RWPE2 (cell line): ENCODE data around the gene CCDC201.
"Not testable (repeated sequence)": the region's sequence is repeated elsewhere in the genome, so short reads cannot be mapped to it uniquely, and the experiment has no call there.

Experiments
- ATAC-seq: fragments of 200-7000 bp; cut with Tn5 transposase; 3 replicates; pipeline ENCODE4 v1.9.1; 2021; ENCODE audit warnings: low read depth
- DNase-seq: peaks from one replicate; pipeline ENCODE4 v3.0.0-alpha.2; 2020; ENCODE audit warnings: low spot score
- H3K27ac ChIP-seq: fragments of 450-650 bp; 2 replicates; pipeline ENCODE4 v1.5.1; 2017; ENCODE audit warnings: mild to moderate bottlenecking; ENCODE audit not compliant: poor library complexity, severe bottlenecking
- H3K27me3 ChIP-seq: fragments of 250-450 bp; sonication (Bioruptor Pico); 2 replicates; pipeline ENCODE4 v1.5.1; 2021; ENCODE audit warnings: mild to moderate bottlenecking, moderate library complexity; ENCODE audit not compliant: insufficient read depth, poor library complexity, severe bottlenecking
- H3K36me3 ChIP-seq: fragments of 250-450 bp; sonication (Bioruptor Pico); 2 replicates; pipeline ENCODE4 v1.5.1; 2020; ENCODE audit warnings: low read depth, mild to moderate bottlenecking, moderate library complexity
- H3K4me1 ChIP-seq: fragments of 250-450 bp; sonication (Bioruptor Pico); 2 replicates; pipeline ENCODE4 v1.5.1; 2021; ENCODE audit warnings: mild to moderate bottlenecking, moderate library complexity; ENCODE audit not compliant: insufficient read depth, poor library complexity, severe bottlenecking
- H3K4me3 ChIP-seq: fragments of 250-450 bp; sonication (Bioruptor Pico); 2 replicates; pipeline ENCODE4 v1.5.1; 2021; ENCODE audit warnings: mild to moderate bottlenecking, moderate library complexity; ENCODE audit not compliant: severe bottlenecking
- H3K9me3 ChIP-seq: fragments of 250-450 bp; sonication (Bioruptor Pico); 2 replicates; pipeline ENCODE4 v1.5.1; 2021; ENCODE audit warnings: mild to moderate bottlenecking, moderate library complexity; ENCODE audit not compliant: severe bottlenecking
- TF ChIP-seq, protein P1 (sequence below): fragments of 450-650 bp; IDR thresholded peaks from one replicate; pipeline ENCODE4 v1.5.1; 2017; ENCODE audit warnings: mild to moderate bottlenecking, moderate library complexity; ENCODE audit not compliant: poor library complexity, severe bottlenecking

The CCDC201 gene

DNA sequence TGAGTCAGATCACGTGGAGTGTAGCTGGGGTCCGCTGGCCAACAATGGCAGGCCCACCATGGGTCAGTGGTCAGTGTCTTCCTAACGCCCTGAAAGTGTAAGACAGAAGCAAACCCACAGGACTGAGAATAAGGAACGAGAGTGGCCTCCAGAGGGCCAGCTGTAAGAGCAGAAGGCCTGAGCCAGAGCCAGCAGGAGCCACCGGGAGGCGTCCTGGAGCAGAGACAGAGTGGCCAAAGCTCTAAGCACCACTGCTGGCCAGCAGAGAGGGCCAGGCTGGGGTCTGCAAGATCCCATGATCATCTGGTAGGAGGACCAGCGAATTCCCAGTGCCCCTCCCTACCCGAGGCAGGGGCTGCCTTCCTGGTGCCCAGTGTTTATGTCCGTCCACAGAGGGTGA is 9.2 kb downstream of the CCDC201 start:
- Histone ChIP-seq H3K27ac (no peak overlapping the region), H3K36me3 (no peaks in the 10 kb centered on the region), H3K27me3 (no peaks in the 10 kb centered on the region), H3K4me3 (no peak overlapping the region), H3K9me3 (no peaks in the 10 kb centered on the region), H3K4me1 (no peaks in the 10 kb centered on the region)
- TF ChIP-seq, protein P1, sequence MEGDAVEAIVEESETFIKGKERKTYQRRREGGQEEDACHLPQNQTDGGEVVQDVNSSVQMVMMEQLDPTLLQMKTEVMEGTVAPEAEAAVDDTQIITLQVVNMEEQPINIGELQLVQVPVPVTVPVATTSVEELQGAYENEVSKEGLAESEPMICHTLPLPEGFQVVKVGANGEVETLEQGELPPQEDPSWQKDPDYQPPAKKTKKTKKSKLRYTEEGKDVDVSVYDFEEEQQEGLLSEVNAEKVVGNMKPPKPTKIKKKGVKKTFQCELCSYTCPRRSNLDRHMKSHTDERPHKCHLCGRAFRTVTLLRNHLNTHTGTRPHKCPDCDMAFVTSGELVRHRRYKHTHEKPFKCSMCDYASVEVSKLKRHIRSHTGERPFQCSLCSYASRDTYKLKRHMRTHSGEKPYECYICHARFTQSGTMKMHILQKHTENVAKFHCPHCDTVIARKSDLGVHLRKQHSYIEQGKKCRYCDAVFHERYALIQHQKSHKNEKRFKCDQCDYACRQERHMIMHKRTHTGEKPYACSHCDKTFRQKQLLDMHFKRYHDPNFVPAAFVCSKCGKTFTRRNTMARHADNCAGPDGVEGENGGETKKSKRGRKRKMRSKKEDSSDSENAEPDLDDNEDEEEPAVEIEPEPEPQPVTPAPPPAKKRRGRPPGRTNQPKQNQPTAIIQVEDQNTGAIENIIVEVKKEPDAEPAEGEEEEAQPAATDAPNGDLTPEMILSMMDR: no peak
- no peak for ATAC-seq
- no peak for DNase-seq

DNA sequence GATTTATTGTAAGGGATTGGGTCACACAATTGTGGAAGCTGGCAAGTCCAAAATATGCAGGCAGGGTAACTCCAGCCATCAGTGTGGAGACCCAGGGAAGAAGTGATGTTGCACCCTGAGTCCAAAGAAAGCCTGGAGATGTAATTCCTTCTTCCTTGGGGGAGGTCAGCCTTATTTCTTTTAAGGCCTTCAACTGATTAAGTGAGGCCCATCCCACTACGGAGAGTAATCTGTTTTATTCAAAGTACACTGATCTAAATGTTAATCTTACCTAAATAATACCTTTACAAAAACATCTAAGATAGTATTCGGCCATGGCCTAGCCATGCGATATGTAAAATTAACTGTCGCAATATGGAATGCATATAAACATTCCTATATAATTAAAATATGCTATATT is 16.0 kb downstream of the CCDC201 start:
- not testable (repeated sequence) for H3K4me1 ChIP-seq, H3K9me3 ChIP-seq

DNA sequence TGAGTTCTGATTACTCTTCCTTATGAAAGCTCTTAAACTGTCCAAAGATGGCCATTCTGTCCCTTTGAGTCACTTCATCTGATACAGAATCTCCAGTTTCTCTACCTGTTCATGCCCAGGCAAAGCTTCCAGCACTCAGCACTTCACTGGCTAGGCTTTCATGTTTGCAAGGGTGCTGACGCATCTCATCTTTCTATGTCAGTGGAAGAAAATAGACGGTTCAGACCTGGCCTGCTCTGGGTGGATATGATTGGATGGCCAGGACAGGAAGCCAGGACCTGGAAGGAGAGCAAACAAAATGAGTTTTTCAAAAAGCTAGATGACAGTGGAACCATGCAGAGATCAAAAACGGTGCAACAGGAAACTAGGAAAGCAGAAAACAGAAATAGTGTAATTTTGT is 17.2 kb downstream of the CCDC201 start:
- H3K27me3 ChIP-seq, H3K36me3 ChIP-seq, H3K4me1 ChIP-seq, H3K27ac ChIP-seq, DNase-seq, H3K4me3 ChIP-seq, H3K9me3 ChIP-seq: not testable (repeated sequence)
- ATAC-seq: 0 out of 3 replicates have a peak, but pooled peaks have one; percentile 49

More for the DNA sequence above, 16.0 kb downstream of the CCDC201 start:
- not testable (repeated sequence) for H3K4me3 ChIP-seq, H3K27me3 ChIP-seq, DNase-seq, H3K27ac ChIP-seq, H3K36me3 ChIP-seq, ATAC-seq

DNA sequence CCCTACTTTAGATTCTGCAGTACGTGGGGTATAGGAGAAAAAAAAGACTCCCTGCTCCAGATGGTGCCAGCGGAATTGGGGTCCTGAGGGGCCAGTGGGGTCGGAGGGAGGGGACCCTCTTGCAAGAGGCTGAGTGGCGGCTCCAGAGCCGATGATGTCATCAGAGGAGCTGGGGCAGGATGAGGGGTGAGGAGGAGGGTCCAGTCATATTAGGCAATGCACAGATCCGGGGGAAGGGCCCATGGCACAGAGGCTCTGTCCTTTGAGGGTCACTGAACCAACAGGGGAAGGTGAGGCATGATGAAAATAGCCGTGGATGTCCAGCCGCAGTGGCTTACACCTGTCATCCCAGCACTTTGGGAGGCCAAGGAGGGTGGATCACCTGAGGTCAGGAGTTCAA is 19.4 kb downstream of the CCDC201 start:
- not testable (repeated sequence) for ATAC-seq, DNase-seq, H3K4me3 ChIP-seq, H3K27me3 ChIP-seq, H3K27ac ChIP-seq, H3K4me1 ChIP-seq, H3K9me3 ChIP-seq, H3K36me3 ChIP-seq

DNA sequence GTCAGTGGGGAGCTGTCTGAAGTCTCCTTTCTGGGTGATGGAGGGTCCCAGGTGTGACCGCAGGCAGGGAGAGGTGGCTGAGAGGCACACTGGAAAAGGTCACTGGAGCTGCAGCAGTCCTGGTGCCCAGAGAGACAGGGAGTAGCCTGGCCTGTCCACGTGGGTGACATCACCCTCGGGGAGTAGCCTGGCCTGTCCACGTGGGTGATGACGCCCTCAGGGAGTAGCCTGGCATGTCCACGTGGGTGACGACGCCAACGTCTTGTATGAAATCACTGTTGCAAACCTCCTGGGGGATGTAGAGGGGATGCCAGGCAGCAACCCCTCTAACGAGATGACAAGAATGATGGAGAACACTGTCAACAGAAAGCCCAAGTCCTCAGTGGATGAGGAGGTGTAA is 19.9 kb downstream of the CCDC201 start:
- not testable (repeated sequence) for ATAC-seq, H3K4me3 ChIP-seq, H3K36me3 ChIP-seq, H3K4me1 ChIP-seq, H3K9me3 ChIP-seq, H3K27me3 ChIP-seq, DNase-seq, H3K27ac ChIP-seq

DNA sequence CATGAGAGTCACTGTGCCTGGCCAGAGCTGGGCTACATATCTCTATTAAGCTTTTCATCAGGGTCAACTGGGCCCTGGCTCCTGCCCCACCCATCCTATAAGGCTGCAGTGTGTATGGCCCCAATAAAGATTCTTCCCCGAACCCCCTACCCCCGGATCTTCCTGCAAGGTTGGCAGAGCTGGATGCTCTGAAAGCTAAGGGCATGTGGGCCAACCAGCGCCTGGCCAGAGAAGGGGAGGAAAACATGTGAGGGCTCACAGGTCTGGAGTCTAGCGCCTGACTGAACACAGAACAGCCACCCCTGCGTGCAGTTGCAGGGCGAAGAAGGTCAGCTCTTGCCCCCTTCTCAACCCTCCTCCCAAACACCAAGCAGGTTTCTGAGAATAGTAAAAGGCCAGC is 24.1 kb downstream of the CCDC201 start:
- H3K27ac ChIP-seq: not testable (repeated sequence)

DNA sequence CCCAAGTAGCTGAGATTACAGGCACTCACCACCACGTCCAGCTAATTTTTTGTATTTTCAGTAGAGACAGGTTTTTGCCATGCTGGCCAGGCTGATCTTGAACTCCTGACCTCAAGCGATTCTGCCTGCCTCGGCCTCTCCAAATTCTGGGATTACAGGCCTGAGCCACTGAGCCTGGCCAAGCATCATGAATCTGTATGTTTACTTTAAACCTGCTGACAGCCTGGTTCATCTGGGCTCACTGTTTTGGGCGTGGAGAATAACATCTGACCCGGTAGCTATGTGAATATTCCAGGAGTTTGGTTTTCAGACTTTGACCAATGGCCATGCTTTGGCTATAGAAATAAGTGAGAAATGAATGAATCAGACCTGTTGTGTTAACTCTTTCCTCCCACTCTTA is 26.3 kb downstream of the CCDC201 start:
- not testable (repeated sequence) for H3K9me3 ChIP-seq, H3K4me3 ChIP-seq, H3K4me1 ChIP-seq, ATAC-seq, H3K27ac ChIP-seq, H3K36me3 ChIP-seq, DNase-seq, H3K27me3 ChIP-seq

More for the DNA sequence above, 24.1 kb downstream of the CCDC201 start:
- not testable (repeated sequence) for H3K4me1 ChIP-seq, DNase-seq, H3K36me3 ChIP-seq, ATAC-seq, H3K4me3 ChIP-seq, H3K9me3 ChIP-seq, H3K27me3 ChIP-seq

DNA sequence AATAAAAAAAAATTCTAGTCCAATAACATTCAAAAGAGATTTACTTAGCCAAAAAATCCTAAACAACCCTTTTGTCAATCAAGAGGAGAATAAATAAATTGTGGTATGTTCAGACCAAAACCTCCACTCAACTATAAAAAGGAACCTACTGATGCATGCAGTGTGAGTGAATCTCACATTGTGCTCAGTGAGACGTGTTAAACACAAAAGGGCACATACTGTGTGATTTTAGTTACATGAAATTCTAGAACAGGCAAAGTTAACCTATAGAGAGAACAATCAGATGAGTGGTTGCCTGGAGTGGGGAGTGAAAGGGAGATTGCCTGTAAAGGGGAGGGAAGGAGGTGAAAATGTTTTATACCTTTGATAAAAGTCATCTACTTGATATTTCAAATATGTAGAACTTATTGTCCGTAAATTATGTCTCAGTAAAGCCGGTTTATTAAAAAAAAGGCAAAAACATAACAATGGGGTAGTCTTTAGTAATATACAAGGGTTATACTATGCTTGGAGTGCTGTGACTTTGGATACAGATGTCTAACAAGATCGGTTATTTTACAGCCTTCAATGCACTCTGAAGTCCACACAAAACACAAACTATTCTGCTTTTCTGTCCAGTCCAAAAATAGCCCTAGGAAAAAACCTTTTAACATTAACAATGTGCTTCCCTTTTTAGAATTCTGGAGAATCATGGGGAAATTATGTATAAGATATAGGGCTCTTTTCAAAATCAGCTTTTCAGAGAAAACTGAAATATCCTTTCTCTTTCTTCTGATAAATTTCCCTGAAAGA is 30.8 kb downstream of the CCDC201 start:
- not testable (repeated sequence) for DNase-seq, ATAC-seq, H3K4me3 ChIP-seq

DNA sequence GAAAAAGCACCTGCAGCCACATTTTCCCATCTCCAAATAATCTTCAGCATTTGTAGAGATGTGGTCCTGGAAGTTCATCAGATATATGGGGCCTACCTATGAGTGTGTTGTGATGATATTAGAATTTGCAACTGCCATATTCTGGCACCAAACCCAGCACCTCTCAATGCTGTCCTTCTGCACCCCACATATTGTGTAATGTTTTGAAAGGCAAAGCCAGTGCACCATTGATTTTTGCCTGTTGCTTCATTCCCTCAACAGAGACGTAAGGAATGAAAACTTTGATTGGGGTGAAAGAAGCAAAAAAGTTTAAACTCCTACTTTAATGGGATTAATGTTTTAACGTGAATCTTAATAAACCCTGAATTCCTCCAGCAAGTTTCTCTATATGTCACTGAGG is 34.0 kb downstream of the CCDC201 start:
- H3K27ac ChIP-seq, DNase-seq, H3K9me3 ChIP-seq, H3K27me3 ChIP-seq, H3K4me1 ChIP-seq, H3K36me3 ChIP-seq, H3K4me3 ChIP-seq, ATAC-seq: not testable (repeated sequence)

More for the DNA sequence above, 30.8 kb downstream of the CCDC201 start:
- H3K36me3 ChIP-seq, H3K9me3 ChIP-seq, H3K27ac ChIP-seq, H3K4me1 ChIP-seq, H3K27me3 ChIP-seq: not testable (repeated sequence)

DNA sequence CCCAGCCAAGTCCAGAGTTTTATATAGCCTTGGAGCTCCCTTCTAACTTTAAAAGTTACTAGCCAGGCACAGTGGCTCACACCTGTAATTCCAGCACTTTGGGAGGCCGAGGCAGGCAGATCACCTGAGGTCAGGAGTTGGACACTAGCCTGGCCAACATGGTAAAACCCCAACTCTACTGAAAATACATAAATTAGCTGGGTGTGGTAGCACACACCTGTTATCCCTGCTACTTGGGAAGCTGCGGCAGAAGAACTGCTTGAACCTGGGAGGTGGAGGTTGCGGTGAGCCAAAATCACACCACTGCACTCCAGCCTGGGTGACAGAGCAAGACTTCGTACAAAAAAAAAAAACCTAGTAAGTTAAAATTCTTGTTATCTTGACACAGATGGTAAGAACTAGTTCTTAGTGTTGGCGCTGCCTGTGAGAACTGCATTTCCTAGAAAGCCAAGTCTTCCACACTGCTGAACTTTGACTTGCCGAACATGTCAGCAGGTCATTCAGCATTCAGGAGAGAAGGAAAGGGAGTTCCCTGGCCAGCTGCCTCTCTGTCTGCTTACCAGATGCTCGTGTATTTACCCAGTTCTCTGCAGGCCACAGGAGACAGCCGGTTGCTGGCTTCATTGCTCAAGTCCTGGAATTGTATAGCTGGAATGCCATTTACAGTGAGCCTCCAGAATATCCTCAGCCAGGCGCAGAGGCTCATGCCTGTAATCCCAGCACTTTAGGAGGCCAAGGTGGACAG is 40.3 kb downstream of the CCDC201 start:
- not testable (repeated sequence) for H3K36me3 ChIP-seq, DNase-seq, H3K27me3 ChIP-seq, H3K27ac ChIP-seq, H3K9me3 ChIP-seq, ATAC-seq, H3K4me1 ChIP-seq, H3K4me3 ChIP-seq
